C4-2B (cell line): ENCODE data around the gene FHDC1.

Experiments
- ZFX ChIP-seq: fragments of 450-650 bp; IDR thresholded peaks from 2 replicates; pipeline ENCODE4 v1.6.1; 2017
- TF ChIP-seq, protein P1 (sequence below): fragments of 450-650 bp; conservative IDR thresholded peaks from 2 replicates; pipeline ENCODE4 v1.5.1; 2017; ENCODE audit warnings: mild to moderate bottlenecking

DNA sequence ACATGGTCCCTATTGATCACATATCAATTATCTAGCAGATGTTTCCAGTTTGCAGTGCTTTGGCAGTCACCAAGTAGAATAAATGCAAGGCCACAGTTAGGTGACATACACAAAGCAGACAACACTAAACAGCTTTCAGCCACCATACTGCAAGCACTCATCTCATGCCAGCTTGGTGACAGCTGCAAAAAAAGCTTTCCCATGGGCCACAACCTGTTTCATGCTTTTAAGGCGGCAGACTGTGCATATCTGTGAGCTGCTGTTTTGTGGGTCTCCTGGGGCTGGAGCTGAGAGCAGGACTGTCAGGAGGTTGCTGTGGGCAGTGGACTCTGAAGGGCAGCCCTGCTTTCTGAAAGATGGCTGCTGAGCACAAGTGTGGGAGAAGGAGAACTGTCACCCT is 82.6 kb downstream of the FHDC1 start:
- TF ChIP-seq, protein P1, sequence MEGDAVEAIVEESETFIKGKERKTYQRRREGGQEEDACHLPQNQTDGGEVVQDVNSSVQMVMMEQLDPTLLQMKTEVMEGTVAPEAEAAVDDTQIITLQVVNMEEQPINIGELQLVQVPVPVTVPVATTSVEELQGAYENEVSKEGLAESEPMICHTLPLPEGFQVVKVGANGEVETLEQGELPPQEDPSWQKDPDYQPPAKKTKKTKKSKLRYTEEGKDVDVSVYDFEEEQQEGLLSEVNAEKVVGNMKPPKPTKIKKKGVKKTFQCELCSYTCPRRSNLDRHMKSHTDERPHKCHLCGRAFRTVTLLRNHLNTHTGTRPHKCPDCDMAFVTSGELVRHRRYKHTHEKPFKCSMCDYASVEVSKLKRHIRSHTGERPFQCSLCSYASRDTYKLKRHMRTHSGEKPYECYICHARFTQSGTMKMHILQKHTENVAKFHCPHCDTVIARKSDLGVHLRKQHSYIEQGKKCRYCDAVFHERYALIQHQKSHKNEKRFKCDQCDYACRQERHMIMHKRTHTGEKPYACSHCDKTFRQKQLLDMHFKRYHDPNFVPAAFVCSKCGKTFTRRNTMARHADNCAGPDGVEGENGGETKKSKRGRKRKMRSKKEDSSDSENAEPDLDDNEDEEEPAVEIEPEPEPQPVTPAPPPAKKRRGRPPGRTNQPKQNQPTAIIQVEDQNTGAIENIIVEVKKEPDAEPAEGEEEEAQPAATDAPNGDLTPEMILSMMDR = no peak
- no peak for TF ChIP-seq ZFX
